ENCODE measurements around the gene SETSIP. TPM values are rescaled to one million over a fixed set of nuclear protein-coding genes. Genes with fewer than 3 reads are reported as not detected.
"Not testable (repeated sequence)": the region's sequence is repeated elsewhere in the genome, so short reads cannot be mapped to it uniquely, and the experiment has no call there.

The SETSIP gene
- total RNA-seq, 2 donors from 2014 or later: not detected

GRCh38 chr1:92029241-92029922 lies 45.8 kb downstream of the SETSIP start:
- no peak overlapping the region for H3K27ac ChIP-seq
- H3K4me3 ChIP-seq: peak overlapping the region; percentile 43
- H3K36me3 ChIP-seq: no peaks in the 10 kb centered on the region
- no peak for TF ChIP-seq CTCF (IDR thresholded peaks at IDR 0.05)
- no peaks in the 10 kb centered on the region for H3K4me1 ChIP-seq
- intact Hi-C loops (cut with DNase I): no loop called here
- no peaks in the 10 kb centered on the region for H3K9me3 ChIP-seq
- no peak overlapping the region for H3K9ac ChIP-seq (ENCODE audit: low read depth in 2 of 2, low read length in 2 of 2)
- H3K27me3 ChIP-seq: no peaks in the 10 kb centered on the region
- DNase-seq: no peak

GRCh38 chr1:92026806-92027205 lies 48.4 kb downstream of the SETSIP start:
- Histone ChIP-seq H3K4me3 (no peak overlapping the region), H3K4me1 (no peaks in the 10 kb centered on the region), H3K36me3 (no peaks in the 10 kb centered on the region), H3K27ac (no peak overlapping the region), H3K9ac (ENCODE audit: low read depth in 2 of 2, low read length in 2 of 2) (no peak overlapping the region), H3K27me3 (no peaks in the 10 kb centered on the region), H3K9me3 (no peaks in the 10 kb centered on the region)
- no peak for TF ChIP-seq CTCF (IDR thresholded peaks at IDR 0.05)
- no peak for DNase-seq
- intact Hi-C loops (cut with DNase I): no loop called here

- H3K9ac ChIP-seq (ENCODE audit: low read depth in 2 of 2, low read length in 2 of 2); H3K4me1 ChIP-seq; DNase-seq; H3K4me3 ChIP-seq; intact Hi-C loops (cut with DNase I); H3K27ac ChIP-seq; H3K27me3 ChIP-seq; H3K36me3 ChIP-seq; H3K9me3 ChIP-seq: not testable (repeated sequence)
These were observed 49.2 kb downstream of the SETSIP start for GRCh38 chr1:92026042-92026441.

Other genes with a start within 250 kb of the SETSIP start
- 10 to 100 TPM in 1 of 2 donors, 1 to 10 TPM in 1; 8.4 to 16.0 TPM for gene TGFBR3, start 189.3 kb downstream of the SETSIP start, total RNA-seq
- not detected for gene BRDT, start 126.0 kb downstream of the SETSIP start, total RNA-seq
- gene EPHX4, start 45.4 kb downstream of the SETSIP start, total RNA-seq: under 1 TPM; 0.17 to 0.40 TPM
- 1 to 10 TPM; 3.1 to 4.1 TPM for gene BTBD8, start 4.9 kb upstream of the SETSIP start, total RNA-seq
- gene C1orf146, start 142.5 kb upstream of the SETSIP start, total RNA-seq: not detected
- 1 to 10 TPM; 5.4 to 6.3 TPM for gene GLMN, start 223.6 kb upstream of the SETSIP start, total RNA-seq
- 10 to 100 TPM; 16.7 to 23.5 TPM for gene RPAP2, start 223.6 kb upstream of the SETSIP start, total RNA-seq